Kidney (tissue), 14 donors: ENCODE measurements around the gene PLEKHJ1. TPM values are rescaled to one million over a fixed set of nuclear protein-coding genes. Genes with fewer than 3 reads are reported as not detected.

Source experiments
- DNase-seq, 5 donors: peaks; one replicate each; pipeline ENCODE4 v3.0.0-alpha.2; 2013 to 2020
- FAIRE-seq: peaks from 2 replicates; lab custom pipeline; 2012; peaks lifted over from hg19 to GRCh38; lab: Jason Lieb, UNC
- H3K27ac ChIP-seq, 2 donors: one replicate each; pipeline ENCODE4 v1.7.0; 2013; ENCODE audit warnings: low read depth in 2 of 2, low read length in 2 of 2, inconsistent platforms in 1 of 2
- H3K27me3 ChIP-seq: one replicate; pipeline ENCODE4 v1.7.1; 2013; ENCODE audit warnings: low read length, inconsistent platforms; ENCODE audit not compliant: control insufficient read depth, insufficient read depth
- H3K36me3 ChIP-seq, 3 donors: one replicate each; pipeline versions ENCODE4 v1.7.0 to v1.7.1; 2013; ENCODE audit warnings: low read length in 3 of 3, control low read depth in 1 of 3, inconsistent platforms in 1 of 3; ENCODE audit not compliant: insufficient read depth in 3 of 3, control insufficient read depth in 2 of 3
- H3K4me1 ChIP-seq, 3 donors: one replicate each; pipeline versions ENCODE4 v1.7.0 to v1.7.1; 2013; ENCODE audit warnings: low read length in 3 of 3, inconsistent platforms in 1 of 3, low read depth in 1 of 3; ENCODE audit not compliant: control insufficient read depth in 2 of 3, insufficient read depth in 2 of 3
- H3K4me3 ChIP-seq, 3 donors: one replicate each; pipeline versions ENCODE4 v1.7.0 to v1.8.1; 2013; ENCODE audit warnings: low read length in 3 of 3, control low read depth in 1 of 3, inconsistent platforms in 1 of 3
- H3K9ac ChIP-seq, 3 donors: one replicate each; pipeline versions ENCODE4 v1.7.0 to v1.7.1; 2013; ENCODE audit warnings: low read length in 3 of 3, control low read depth in 1 of 3, inconsistent platforms in 1 of 3
- H3K9me3 ChIP-seq, 3 donors: one replicate each; pipeline versions ENCODE4 v1.7.0 to v1.7.1; 2013; ENCODE audit warnings: low read length in 3 of 3, control low read depth in 1 of 3, inconsistent platforms in 1 of 3; ENCODE audit not compliant: control insufficient read depth in 2 of 3, insufficient read depth in 1 of 3
- CTCF ChIP-seq: IDR thresholded peaks from 3 replicates; pipeline ENCODE4 v1.5.1; 2012; ENCODE audit warnings: mild to moderate bottlenecking, moderate library complexity, borderline replicate concordance; ENCODE audit not compliant: insufficient read depth; ENCODE audit errors: extremely low read depth
- intact Hi-C: fragments of 100-400 bp; cut with DNase I; formaldehyde crosslinking; loops from one replicate; pipeline ENCODE4 v1.11.1; 2022
- polyA plus RNA-seq: library from polyadenylated mRNA; stranded (reverse); fragments of 350-450 nt; fragmentation: Illumina TruSeq; extraction: RNeasy Lipid Tissue Mini Kit (QIAGEN cat#74804); gene quantifications from one replicate; pipeline ENCODE4 v1.2.3, GENCODE V29; 2014; ENCODE audit warnings: low read depth, low replicate concordance; ENCODE audit not compliant: insufficient read depth
- total RNA-seq: library from RNA; stranded (reverse); fragmentation: NEBNext Ultra II Directional; extraction: Animal tissue kit (Norgen Biotek cat#: 25700); gene quantifications from one replicate; pipeline ENCODE4 v1.2.1, GENCODE V29; 2021
- donor health status: control.
- donor health status: control.
- donor health status: control.
- donor health status: control.
- donor health status: control.
- donor health status: DM: yes; HTN: yes; CAD: no.
- donor health status: Normal renal cell carcinoma (clear cell type).

The PLEKHJ1 gene
- total and polyA plus RNA-seq, 2 donors from 2014 or later, result 59.7 to 156 TPM

- Histone ChIP-seq H3K36me3 (peaks cover 0 to 33% (median 13%) of the 10 kb centered on the region in 3 donors), H3K9ac (no peak overlapping the region), H3K27ac (no peak overlapping the region), H3K4me1 (peaks cover 0 to 13% (median 7%) of the 10 kb centered on the region in 3 donors), H3K27me3 (no peaks in the 10 kb centered on the region), H3K4me3 (no peak overlapping the region), H3K9me3 (no peaks in the 10 kb centered on the region)
- no peak for TF ChIP-seq CTCF
- DNase-seq (no peak), FAIRE-seq (no peak)
- intact Hi-C loops, result no loop called here
Measured at GRCh38 chr19:2191456-2192310, 44.4 kb downstream of the PLEKHJ1 start.

GRCh38 chr19:2190848-2191455 lies 45.2 kb downstream of the PLEKHJ1 start:
- FAIRE-seq (no peak), DNase-seq (no peak)
- TF ChIP-seq CTCF, result no peak
- H3K27me3 ChIP-seq, result no peaks in the 10 kb centered on the region
- intact Hi-C loops, result no loop called here
- H3K4me1 ChIP-seq, result peaks cover 0 to 18% (median 14%) of the 10 kb centered on the region in 3 donors
- H3K27ac ChIP-seq, result no peak overlapping the region
- H3K36me3 ChIP-seq, result peaks cover 0 to 40% (median 13%) of the 10 kb centered on the region in 3 donors
- no peak overlapping the region for H3K9ac ChIP-seq
- H3K4me3 ChIP-seq, result no peak overlapping the region
- no peaks in the 10 kb centered on the region for H3K9me3 ChIP-seq

GRCh38 chr19:2189880-2190279 lies 46.2 kb downstream of the PLEKHJ1 start:
- Histone ChIP-seq H3K36me3 (peaks cover 0 to 43% (median 10%) of the 10 kb centered on the region in 3 donors), H3K27ac (no peak overlapping the region), H3K9ac (no peak overlapping the region), H3K9me3 (no peaks in the 10 kb centered on the region), H3K4me3 (no peak overlapping the region), H3K27me3 (no peaks in the 10 kb centered on the region), H3K4me1 (peaks cover 0 to 18% (median 14%) of the 10 kb centered on the region in 3 donors)
- intact Hi-C loops, result no loop called here
- TF ChIP-seq CTCF, result no peak
- FAIRE-seq (no peak), DNase-seq (no peak)
